Effector memory CD8-positive, alpha-beta T cell (primary cell): ENCODE results near the gene SPATA32.
"Not testable (repeated sequence)": the region's sequence is repeated elsewhere in the genome, so short reads cannot be mapped to it uniquely, and the experiment has no call there.

Experiments
- ATAC-seq: fragments of 150-1000 bp; cut with Tn5 transposase; replicated peaks from 2 replicates; pipeline ENCODE4 v1.10.0; 2021; ENCODE audit warnings: mild to moderate bottlenecking, moderate library complexity
- DNase-seq, 3 experiments: peaks; one replicate each; pipeline ENCODE4 v3.0.0; 2021
- H3K27ac Mint-ChIP-seq, 2 donors: one replicate each; pipeline ENCODE4 v1.8.0; 2022; ENCODE audit warnings: mild to moderate bottlenecking in 2 of 2, mixed read lengths in 2 of 2, moderate library complexity in 2 of 2
- H3K27me3 Mint-ChIP-seq, 2 donors: one replicate each; pipeline ENCODE4 v1.8.0; 2022; ENCODE audit warnings: mixed read lengths in 2 of 2
- H3K36me3 Mint-ChIP-seq: one replicate; pipeline ENCODE4 v1.8.0; 2022; ENCODE audit warnings: mild to moderate bottlenecking, moderate library complexity, mixed read lengths; ENCODE audit not compliant: insufficient read depth
- H3K4me1 Mint-ChIP-seq, 2 donors: one replicate each; pipeline ENCODE4 v1.8.0; 2022; ENCODE audit warnings: low read depth in 2 of 2, mixed read lengths in 2 of 2
- H3K4me3 Mint-ChIP-seq, 2 donors: one replicate each; pipeline ENCODE4 v1.8.0; 2022; ENCODE audit warnings: mild to moderate bottlenecking in 2 of 2, mixed read lengths in 2 of 2, moderate library complexity in 2 of 2
- H3K9me3 Mint-ChIP-seq, 2 donors: one replicate each; pipeline ENCODE4 v1.8.0; 2022; ENCODE audit warnings: mixed read lengths in 2 of 2
- total RNA-seq, 9 experiments: gene quantifications; one replicate each; lab custom pipeline; 2026; lab: John Stamatoyannopoulos, UW

SPATA32 gene
- 0 to 1.4 (median 0.85) reads per million in 9 experiments for total RNA-seq

GRCh38 chr17:45261577-45262515 is at the start of gene SPATA32:
Gene SPATA32, minus strand, starts transcription at chr17:45262094. Its CDS starts 78 bp downstream, at chr17:45262016.
- no peaks in the 10 kb centered on the region for H3K9me3 Mint-ChIP-seq
- H3K27ac Mint-ChIP-seq = peak within 1 kb of the TSS; percentile 56 to 75
- DNase-seq = peak; percentile 56 to 62 (median 62)
- H3K4me3 Mint-ChIP-seq = peak within 1 kb of the TSS; percentile 84 to 86
- H3K4me1 Mint-ChIP-seq = peaks cover 7 to 20% of the 10 kb centered on the region in 2 donors
- peaks cover 22% of the 10 kb centered on the region for H3K36me3 Mint-ChIP-seq
- ATAC-seq = peak; percentile 87
- no peaks in the 10 kb centered on the region for H3K27me3 Mint-ChIP-seq

- DNase-seq (no peak), ATAC-seq (no peak)
- Mint-ChIP-seq H3K4me1 (peaks cover 78 to 82% of the 10 kb centered on the region in 2 donors), H3K27me3 (no peaks in the 10 kb centered on the region), H3K9me3 (no peaks in the 10 kb centered on the region), H3K4me3 (peak overlapping the region; percentile 82 to 88), H3K36me3 (peaks cover 9% of the 10 kb centered on the region), H3K27ac (peak overlapping the region; percentile 89 to 93)
Measured at GRCh38 chr17:45311401-45311759, 49.5 kb upstream of the SPATA32 start.

GRCh38 chr17:45310380-45311324 is 48.8 kb upstream of the SPATA32 start:
- Mint-ChIP-seq H3K9me3 (no peaks in the 10 kb centered on the region), H3K27me3 (no peaks in the 10 kb centered on the region), H3K36me3 (peaks cover 5% of the 10 kb centered on the region), H3K27ac (peak overlapping the region; percentile 86 to 89), H3K4me1 (peaks cover 75 to 84% of the 10 kb centered on the region in 2 donors), H3K4me3 (peak overlapping the region; percentile 82 to 88)
- ATAC-seq (no peak), DNase-seq (no peak)

- no peak for DNase-seq
- peaks cover 69 to 79% of the 10 kb centered on the region in 2 donors for H3K4me1 Mint-ChIP-seq
- no peaks in the 10 kb centered on the region for H3K9me3 Mint-ChIP-seq
- no peak for ATAC-seq
- H3K27ac Mint-ChIP-seq = peak overlapping the region in 1 of 2 donors; percentile 89
- H3K4me3 Mint-ChIP-seq = peak overlapping the region; percentile 10 to 46
- H3K27me3 Mint-ChIP-seq = no peaks in the 10 kb centered on the region
- H3K36me3 Mint-ChIP-seq = peaks cover 12% of the 10 kb centered on the region
Measured at GRCh38 chr17:45309400-45309799, 47.5 kb upstream of the SPATA32 start.

- ATAC-seq (no peak), DNase-seq (no peak)
- Mint-ChIP-seq H3K4me1 (peaks cover 67 to 78% of the 10 kb centered on the region in 2 donors), H3K9me3 (no peaks in the 10 kb centered on the region), H3K27me3 (no peaks in the 10 kb centered on the region), H3K36me3 (peaks cover 15% of the 10 kb centered on the region), H3K4me3 (peak overlapping the region; percentile 10 to 46), H3K27ac (peak overlapping the region; percentile 84 to 89)
Measured at GRCh38 chr17:45308840-45309239, 46.9 kb upstream of the SPATA32 start.

- ATAC-seq = no peak
- H3K27me3 Mint-ChIP-seq = no peaks in the 10 kb centered on the region
- peaks cover 17% of the 10 kb centered on the region for H3K36me3 Mint-ChIP-seq
- H3K4me1 Mint-ChIP-seq = peaks cover 63 to 71% of the 10 kb centered on the region in 2 donors
- peak overlapping the region; percentile 84 to 87 for H3K27ac Mint-ChIP-seq
- H3K9me3 Mint-ChIP-seq = no peaks in the 10 kb centered on the region
- peak overlapping the region; percentile 19 to 43 for H3K4me3 Mint-ChIP-seq
- no peak for DNase-seq
Measured at GRCh38 chr17:45308016-45308365, 46.1 kb upstream of the SPATA32 start.

GRCh38 chr17:45307290-45308015 is 45.6 kb upstream of the SPATA32 start:
- Mint-ChIP-seq H3K36me3 (peaks cover 17% of the 10 kb centered on the region), H3K4me3 (peak overlapping the region; percentile 19 to 43), H3K9me3 (no peaks in the 10 kb centered on the region), H3K27ac (peak overlapping the region; percentile 84 to 87), H3K4me1 (peaks cover 62 to 71% of the 10 kb centered on the region in 2 donors), H3K27me3 (no peaks in the 10 kb centered on the region)
- DNase-seq (no peak), ATAC-seq (peak; percentile 10)

GRCh38 chr17:45306623-45307022 is 44.7 kb upstream of the SPATA32 start:
- Mint-ChIP-seq H3K36me3 (peaks cover 17% of the 10 kb centered on the region), H3K9me3 (no peaks in the 10 kb centered on the region), H3K27ac (peak overlapping the region; percentile 23 to 54), H3K4me3 (peak overlapping the region in 1 of 2 donors; percentile 22), H3K27me3 (no peaks in the 10 kb centered on the region), H3K4me1 (peaks cover 56 to 65% of the 10 kb centered on the region in 2 donors)
- ATAC-seq (no peak), DNase-seq (no peak)

GRCh38 chr17:45306094-45306493 is 44.2 kb upstream of the SPATA32 start:
- H3K27me3 Mint-ChIP-seq = no peaks in the 10 kb centered on the region
- peaks cover 53 to 60% of the 10 kb centered on the region in 2 donors for H3K4me1 Mint-ChIP-seq
- peak overlapping the region; percentile 23 to 54 for H3K27ac Mint-ChIP-seq
- DNase-seq (no peak), ATAC-seq (no peak)
- peak overlapping the region in 1 of 2 donors; percentile 22 for H3K4me3 Mint-ChIP-seq
- H3K9me3 Mint-ChIP-seq = no peaks in the 10 kb centered on the region
- peaks cover 17% of the 10 kb centered on the region for H3K36me3 Mint-ChIP-seq

GRCh38 chr17:45305530-45306087 is 43.7 kb upstream of the SPATA32 start:
- ATAC-seq (no peak), DNase-seq (no peak)
- H3K27ac Mint-ChIP-seq = peak overlapping the region in 1 of 2 donors; percentile 23
- no peaks in the 10 kb centered on the region for H3K9me3 Mint-ChIP-seq
- H3K4me1 Mint-ChIP-seq = peaks cover 50 to 59% of the 10 kb centered on the region in 2 donors
- H3K4me3 Mint-ChIP-seq = no peak overlapping the region
- no peaks in the 10 kb centered on the region for H3K27me3 Mint-ChIP-seq
- peaks cover 17% of the 10 kb centered on the region for H3K36me3 Mint-ChIP-seq

- Mint-ChIP-seq H3K36me3 (peaks cover 19% of the 10 kb centered on the region), H3K4me1 (peaks cover 51 to 63% of the 10 kb centered on the region in 2 donors), H3K27ac (peak overlapping the region in 1 of 2 donors; percentile 74), H3K9me3 (no peaks in the 10 kb centered on the region), H3K27me3 (no peaks in the 10 kb centered on the region), H3K4me3 (peak overlapping the region; percentile 35 to 65)
- no peak for DNase-seq
- peak; percentile 60 for ATAC-seq
Measured at GRCh38 chr17:45302649-45303173, 40.8 kb upstream of the SPATA32 start.

GRCh38 chr17:45302220-45302619 is 40.3 kb upstream of the SPATA32 start:
- Mint-ChIP-seq H3K36me3 (peaks cover 19% of the 10 kb centered on the region), H3K27ac (peak overlapping the region in 1 of 2 donors; percentile 74), H3K4me1 (peaks cover 48 to 63% of the 10 kb centered on the region in 2 donors)
- DNase-seq, H3K9me3 Mint-ChIP-seq, H3K27me3 Mint-ChIP-seq, H3K4me3 Mint-ChIP-seq, ATAC-seq: not testable (repeated sequence)
